Measurements from ENCODE around the gene AUNIP.

AUNIP gene

GRCh38 chr1:25872713-25873112 lies 13.5 kb upstream of the AUNIP start:
- FAIRE-seq (no peak), DNase-seq (ENCODE audit: insufficient read length, low spot score) (no peak)
- TF ChIP-seq, protein P1, sequence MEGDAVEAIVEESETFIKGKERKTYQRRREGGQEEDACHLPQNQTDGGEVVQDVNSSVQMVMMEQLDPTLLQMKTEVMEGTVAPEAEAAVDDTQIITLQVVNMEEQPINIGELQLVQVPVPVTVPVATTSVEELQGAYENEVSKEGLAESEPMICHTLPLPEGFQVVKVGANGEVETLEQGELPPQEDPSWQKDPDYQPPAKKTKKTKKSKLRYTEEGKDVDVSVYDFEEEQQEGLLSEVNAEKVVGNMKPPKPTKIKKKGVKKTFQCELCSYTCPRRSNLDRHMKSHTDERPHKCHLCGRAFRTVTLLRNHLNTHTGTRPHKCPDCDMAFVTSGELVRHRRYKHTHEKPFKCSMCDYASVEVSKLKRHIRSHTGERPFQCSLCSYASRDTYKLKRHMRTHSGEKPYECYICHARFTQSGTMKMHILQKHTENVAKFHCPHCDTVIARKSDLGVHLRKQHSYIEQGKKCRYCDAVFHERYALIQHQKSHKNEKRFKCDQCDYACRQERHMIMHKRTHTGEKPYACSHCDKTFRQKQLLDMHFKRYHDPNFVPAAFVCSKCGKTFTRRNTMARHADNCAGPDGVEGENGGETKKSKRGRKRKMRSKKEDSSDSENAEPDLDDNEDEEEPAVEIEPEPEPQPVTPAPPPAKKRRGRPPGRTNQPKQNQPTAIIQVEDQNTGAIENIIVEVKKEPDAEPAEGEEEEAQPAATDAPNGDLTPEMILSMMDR (IDR thresholded peaks at IDR 0.05; ENCODE audit: insufficient read depth, missing control alignments), result no peak

DNA sequence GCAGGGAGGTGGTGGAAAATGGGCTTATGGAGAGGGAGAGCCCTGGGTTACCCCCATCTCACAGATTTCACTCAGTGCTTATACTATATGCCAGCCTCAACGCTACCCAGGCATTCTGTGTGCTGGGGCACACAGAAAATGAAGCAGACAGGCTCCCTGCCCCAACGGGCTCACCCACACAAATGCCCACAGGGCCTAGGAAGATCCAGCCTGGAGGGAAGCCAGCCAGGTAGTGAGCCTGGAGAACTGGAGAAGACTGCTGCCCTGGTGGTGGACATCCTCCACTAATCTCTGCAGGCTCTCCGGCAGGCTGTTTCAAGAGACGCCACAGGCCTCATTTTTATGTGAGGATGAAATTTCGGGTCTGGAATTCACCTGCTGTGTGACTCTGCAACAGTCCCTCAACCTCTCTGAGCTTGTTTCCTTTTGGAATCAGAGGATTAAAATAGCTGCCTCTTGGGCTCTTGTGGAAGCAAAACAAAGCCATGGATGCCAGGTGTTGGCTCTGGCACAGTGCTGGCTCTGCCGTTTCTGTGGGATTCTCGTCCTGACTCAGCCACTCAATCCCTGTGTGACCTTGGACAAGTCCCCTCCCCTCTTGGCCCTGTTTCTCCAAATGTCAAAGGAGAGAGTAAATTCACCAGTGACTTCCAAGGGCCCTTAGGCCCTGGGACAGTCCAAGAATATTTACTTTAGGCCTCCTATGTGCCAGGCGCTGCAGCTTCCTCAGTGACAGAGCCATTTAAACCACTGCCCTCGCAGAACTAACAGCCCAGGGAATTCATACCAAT lies 12.6 kb upstream of the AUNIP start:
- no peak for FAIRE-seq

DNA sequence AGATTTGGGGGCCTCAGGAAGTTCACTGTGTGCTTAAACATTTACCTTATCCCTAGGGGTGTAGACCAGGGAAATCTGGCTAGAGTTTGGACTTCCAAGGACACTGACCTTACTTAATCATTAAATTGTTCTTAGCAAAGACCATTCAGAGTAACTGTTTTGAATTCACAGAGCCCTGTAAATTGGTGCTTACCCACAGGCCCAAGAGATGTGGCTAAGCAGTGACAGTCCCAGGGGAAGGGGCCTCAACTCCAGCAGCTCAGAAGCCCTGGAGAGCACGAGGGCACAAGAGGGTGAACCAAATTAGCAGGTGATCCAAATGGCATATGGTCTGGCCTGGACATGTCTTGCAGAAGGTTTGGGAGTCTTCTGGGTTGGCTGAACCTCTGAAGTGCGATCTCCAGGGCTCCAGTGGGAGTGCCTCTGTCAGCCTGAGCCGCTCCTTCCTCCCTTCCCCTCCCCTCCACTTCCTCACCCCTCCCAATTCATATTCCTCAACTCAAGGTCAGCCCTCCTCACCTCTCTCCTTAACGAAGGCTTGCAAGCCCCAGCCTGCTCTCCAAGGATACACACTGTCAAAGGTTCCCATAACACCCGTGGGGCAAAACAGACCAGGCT lies 11.9 kb upstream of the AUNIP start:
- FAIRE-seq, result no peak
- TF ChIP-seq, protein P1 (IDR thresholded peaks at IDR 0.05; ENCODE audit: insufficient read depth, missing control alignments), result no peak
- DNase-seq (ENCODE audit: insufficient read length, low spot score), result no peak

More for the DNA sequence above, 12.6 kb upstream of the AUNIP start:
- no peak for DNase-seq (ENCODE audit: insufficient read length, low spot score)
- TF ChIP-seq, protein P1 (IDR thresholded peaks at IDR 0.05; ENCODE audit: insufficient read depth, missing control alignments), result no peak

- FAIRE-seq (no peak), DNase-seq (ENCODE audit: insufficient read length, low spot score) (no peak)
- TF ChIP-seq, protein P1 (IDR thresholded peaks at IDR 0.05; ENCODE audit: insufficient read depth, missing control alignments), result no peak
Measured at GRCh38 chr1:25870614-25871013, 11.4 kb upstream of the AUNIP start.

- no peak for FAIRE-seq
- TF ChIP-seq, protein P1 (IDR thresholded peaks at IDR 0.05; ENCODE audit: insufficient read depth, missing control alignments), result no peak
- no peak for DNase-seq (ENCODE audit: insufficient read length, low spot score)
Measured at GRCh38 chr1:25869909-25870606, 10.8 kb upstream of the AUNIP start.

GRCh38 chr1:25867210-25867991 lies 8.1 kb upstream of the AUNIP start:
- DNase-seq (ENCODE audit: insufficient read length, low spot score) (no peak), FAIRE-seq (no peak)
- TF ChIP-seq, protein P1 (IDR thresholded peaks at IDR 0.05; ENCODE audit: insufficient read depth, missing control alignments), result no peak
